RWPE2 (cell line): ENCODE data around the gene EPB41L2.

Experiments
- ATAC-seq: fragments of 200-7000 bp; cut with Tn5 transposase; 3 replicates; pipeline ENCODE4 v1.9.1; 2021; ENCODE audit warnings: low read depth
- DNase-seq: peaks from one replicate; pipeline ENCODE4 v3.0.0-alpha.2; 2020; ENCODE audit warnings: low spot score
- H3K27ac ChIP-seq: fragments of 450-650 bp; 2 replicates; pipeline ENCODE4 v1.5.1; 2017; ENCODE audit warnings: mild to moderate bottlenecking; ENCODE audit not compliant: poor library complexity, severe bottlenecking
- H3K27me3 ChIP-seq: fragments of 250-450 bp; sonication (Bioruptor Pico); 2 replicates; pipeline ENCODE4 v1.5.1; 2021; ENCODE audit warnings: mild to moderate bottlenecking, moderate library complexity; ENCODE audit not compliant: insufficient read depth, poor library complexity, severe bottlenecking
- H3K36me3 ChIP-seq: fragments of 250-450 bp; sonication (Bioruptor Pico); 2 replicates; pipeline ENCODE4 v1.5.1; 2020; ENCODE audit warnings: low read depth, mild to moderate bottlenecking, moderate library complexity
- H3K4me1 ChIP-seq: fragments of 250-450 bp; sonication (Bioruptor Pico); 2 replicates; pipeline ENCODE4 v1.5.1; 2021; ENCODE audit warnings: mild to moderate bottlenecking, moderate library complexity; ENCODE audit not compliant: insufficient read depth, poor library complexity, severe bottlenecking
- H3K4me3 ChIP-seq: fragments of 250-450 bp; sonication (Bioruptor Pico); 2 replicates; pipeline ENCODE4 v1.5.1; 2021; ENCODE audit warnings: mild to moderate bottlenecking, moderate library complexity; ENCODE audit not compliant: severe bottlenecking
- H3K9me3 ChIP-seq: fragments of 250-450 bp; sonication (Bioruptor Pico); 2 replicates; pipeline ENCODE4 v1.5.1; 2021; ENCODE audit warnings: mild to moderate bottlenecking, moderate library complexity; ENCODE audit not compliant: severe bottlenecking
- TF ChIP-seq, protein P1 (sequence below): fragments of 450-650 bp; IDR thresholded peaks from one replicate; pipeline ENCODE4 v1.5.1; 2017; ENCODE audit warnings: mild to moderate bottlenecking, moderate library complexity; ENCODE audit not compliant: poor library complexity, severe bottlenecking

EPB41L2 gene

DNA sequence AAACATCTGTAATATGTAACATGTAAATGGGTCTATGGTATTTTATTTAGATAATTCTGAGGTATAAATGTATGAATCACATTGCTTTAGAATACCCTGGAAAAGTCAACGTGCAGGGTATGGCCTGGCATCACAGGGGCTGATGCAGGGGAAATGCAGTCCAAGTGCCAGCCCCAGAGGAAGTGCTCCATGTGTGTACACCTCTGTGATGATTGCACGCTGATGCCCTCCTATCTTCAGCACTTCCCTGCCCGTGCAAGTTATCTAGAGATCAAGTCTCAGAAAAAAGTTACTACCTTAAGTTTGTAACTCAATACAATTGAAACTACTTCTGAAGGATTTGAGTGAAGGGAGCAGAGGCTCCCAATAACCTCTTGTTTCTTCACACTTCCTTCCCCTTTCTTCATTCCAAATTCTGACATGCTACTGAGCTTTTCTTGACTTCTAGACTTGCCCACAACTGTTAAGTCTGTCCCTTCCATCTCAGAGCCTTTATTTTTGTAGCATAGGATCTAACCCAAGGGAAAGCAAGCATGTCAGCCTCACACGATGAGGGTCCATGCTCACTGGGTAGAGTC lies 233.6 kb downstream of the EPB41L2 start:
- H3K27me3 ChIP-seq = no peaks in the 10 kb centered on the region
- H3K4me3 ChIP-seq = no peak overlapping the region
- no peaks in the 10 kb centered on the region for H3K4me1 ChIP-seq
- TF ChIP-seq, protein P1, sequence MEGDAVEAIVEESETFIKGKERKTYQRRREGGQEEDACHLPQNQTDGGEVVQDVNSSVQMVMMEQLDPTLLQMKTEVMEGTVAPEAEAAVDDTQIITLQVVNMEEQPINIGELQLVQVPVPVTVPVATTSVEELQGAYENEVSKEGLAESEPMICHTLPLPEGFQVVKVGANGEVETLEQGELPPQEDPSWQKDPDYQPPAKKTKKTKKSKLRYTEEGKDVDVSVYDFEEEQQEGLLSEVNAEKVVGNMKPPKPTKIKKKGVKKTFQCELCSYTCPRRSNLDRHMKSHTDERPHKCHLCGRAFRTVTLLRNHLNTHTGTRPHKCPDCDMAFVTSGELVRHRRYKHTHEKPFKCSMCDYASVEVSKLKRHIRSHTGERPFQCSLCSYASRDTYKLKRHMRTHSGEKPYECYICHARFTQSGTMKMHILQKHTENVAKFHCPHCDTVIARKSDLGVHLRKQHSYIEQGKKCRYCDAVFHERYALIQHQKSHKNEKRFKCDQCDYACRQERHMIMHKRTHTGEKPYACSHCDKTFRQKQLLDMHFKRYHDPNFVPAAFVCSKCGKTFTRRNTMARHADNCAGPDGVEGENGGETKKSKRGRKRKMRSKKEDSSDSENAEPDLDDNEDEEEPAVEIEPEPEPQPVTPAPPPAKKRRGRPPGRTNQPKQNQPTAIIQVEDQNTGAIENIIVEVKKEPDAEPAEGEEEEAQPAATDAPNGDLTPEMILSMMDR = no peak
- no peaks in the 10 kb centered on the region for H3K9me3 ChIP-seq
- H3K27ac ChIP-seq = no peak overlapping the region
- no peak for ATAC-seq
- no peak for DNase-seq
- H3K36me3 ChIP-seq = no peaks in the 10 kb centered on the region

DNA sequence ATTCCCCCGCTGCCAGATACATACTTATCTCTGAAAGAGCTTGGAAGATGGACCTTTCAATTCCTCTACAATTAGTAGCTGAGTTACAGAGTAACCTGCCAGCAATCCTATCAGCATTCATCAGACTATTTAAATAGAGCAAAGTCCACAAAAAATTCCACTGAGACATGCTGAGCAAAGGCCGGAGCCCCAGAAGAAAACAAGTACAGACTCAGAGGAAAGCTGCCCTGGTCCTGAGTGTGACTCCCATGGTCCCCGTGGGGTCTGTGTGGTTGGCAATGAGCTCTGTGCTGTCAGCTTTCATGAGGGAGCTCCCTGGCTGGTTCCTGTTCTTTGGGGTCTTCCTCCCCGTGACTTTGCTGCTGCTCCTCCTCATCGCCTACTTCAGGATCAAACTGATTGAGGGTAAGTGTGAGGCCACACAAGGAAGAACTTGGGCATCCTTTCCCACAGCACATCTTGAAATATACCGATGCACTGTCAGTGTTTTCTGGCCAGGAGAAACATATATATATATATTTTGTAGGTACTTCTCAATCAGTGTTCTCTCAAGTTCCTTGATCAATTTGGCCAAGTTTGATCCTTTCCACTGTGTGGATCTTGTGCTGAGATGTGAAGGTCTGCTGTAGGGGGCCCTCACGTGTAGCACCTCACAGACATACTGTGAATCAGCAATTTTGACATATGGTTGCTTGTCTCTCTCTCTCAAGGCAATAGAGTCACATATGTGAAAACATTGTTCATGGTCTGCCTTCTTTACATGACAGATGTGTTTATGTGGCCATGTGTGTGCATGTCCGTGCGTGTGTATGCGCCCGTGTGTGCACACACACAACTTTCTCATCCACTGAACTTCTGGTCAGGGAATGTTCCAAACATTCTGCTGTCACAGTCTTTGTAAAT lies 235.5 kb downstream of the EPB41L2 start, which contains the start of gene SMLR1:
SMLR1 (plus strand) TSS at position 160 of the 903 bp plus-strand sequence; CDS start at position 168, 8 bp downstream.
- DNase-seq (no peak), ATAC-seq (no peak)
- TF ChIP-seq, protein P1 = no peak
- no peak within 1 kb of the TSS for H3K4me3 ChIP-seq
- no peaks in the 10 kb centered on the region for H3K4me1 ChIP-seq
- H3K36me3 ChIP-seq = no peaks in the 10 kb centered on the region
- no peak within 1 kb of the TSS for H3K27ac ChIP-seq
- no peaks in the 10 kb centered on the region for H3K9me3 ChIP-seq
- H3K27me3 ChIP-seq = no peaks in the 10 kb centered on the region

DNA sequence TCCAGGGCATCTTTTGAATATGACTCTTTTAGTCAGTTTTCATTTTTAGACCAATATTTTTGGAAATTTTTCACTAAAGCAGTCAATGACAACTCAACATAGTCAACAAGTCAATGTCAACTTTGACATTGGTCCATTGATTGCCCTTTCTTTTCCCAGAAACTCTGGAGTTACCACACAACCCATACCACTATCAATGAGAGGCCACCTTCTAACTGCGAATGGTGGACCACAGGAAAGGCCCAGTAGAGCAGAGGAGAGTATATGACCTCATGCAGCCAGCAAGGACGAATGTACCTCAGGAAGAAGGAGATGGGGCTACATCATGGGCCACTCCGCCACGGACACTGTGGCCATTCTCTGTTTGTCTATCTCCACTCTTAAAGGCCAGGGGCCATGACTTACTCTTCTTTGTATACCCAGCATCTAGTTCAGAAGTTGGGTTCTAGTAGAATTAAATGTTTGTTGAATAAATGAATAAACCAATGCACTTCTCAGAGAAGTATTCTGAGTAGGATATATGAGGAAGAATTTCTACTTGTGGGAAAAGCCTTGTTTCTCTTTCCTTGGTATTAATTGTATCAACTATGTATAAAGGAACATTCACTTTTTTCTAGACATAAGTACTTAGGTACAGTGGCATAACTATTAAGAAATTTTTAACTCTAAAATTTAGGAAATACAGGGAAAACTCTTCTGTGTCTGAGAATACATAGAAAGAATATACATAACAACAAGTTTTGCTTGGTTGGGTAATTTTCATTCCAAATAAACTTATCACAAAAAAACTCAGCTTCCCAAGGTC lies 236.4 kb downstream of the EPB41L2 start:
- ATAC-seq = no peak
- Histone ChIP-seq H3K27ac (no peak overlapping the region), H3K4me3 (no peak overlapping the region)

DNA sequence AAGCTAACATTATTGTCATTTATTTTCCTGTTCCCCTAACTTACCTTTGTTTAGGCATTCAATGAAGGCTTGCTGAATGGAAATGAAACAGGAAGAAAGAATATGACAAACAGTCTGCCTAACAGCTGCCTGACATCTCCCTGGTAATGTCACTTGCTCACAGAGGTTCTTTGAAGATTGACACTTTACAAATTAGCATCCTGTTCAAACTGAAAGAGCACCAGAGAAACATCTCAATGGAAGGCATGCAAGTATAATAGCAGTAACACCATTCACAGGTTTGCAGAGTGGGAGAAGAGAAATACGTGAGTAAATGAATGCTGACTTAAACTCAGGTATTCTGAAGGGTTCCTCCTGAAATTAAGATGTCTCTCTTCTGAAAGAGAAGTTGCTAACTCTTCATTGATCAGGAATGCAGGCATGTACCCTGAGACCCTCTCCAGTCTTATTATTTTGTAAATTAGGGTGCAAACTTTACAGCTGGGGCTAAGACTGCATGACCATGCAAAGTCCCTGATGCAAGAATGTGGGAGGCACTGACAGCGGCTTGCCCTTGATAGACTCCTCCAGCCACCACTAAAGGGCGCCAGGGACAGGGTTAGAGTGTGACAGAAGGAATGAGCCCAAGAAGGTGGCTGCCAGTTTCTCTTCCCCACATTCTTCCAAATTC lies 237.1 kb downstream of the EPB41L2 start:
- no peaks in the 10 kb centered on the region for H3K36me3 ChIP-seq
- TF ChIP-seq, protein P1 = no peak
- ATAC-seq (no peak), DNase-seq (no peak)
- no peaks in the 10 kb centered on the region for H3K27me3 ChIP-seq
- H3K4me3 ChIP-seq = no peak overlapping the region
- H3K4me1 ChIP-seq = no peaks in the 10 kb centered on the region
- no peak overlapping the region for H3K27ac ChIP-seq
- H3K9me3 ChIP-seq = no peaks in the 10 kb centered on the region

More for the DNA sequence above, 236.4 kb downstream of the EPB41L2 start:
- no peaks in the 10 kb centered on the region for H3K9me3 ChIP-seq
- H3K4me1 ChIP-seq = no peaks in the 10 kb centered on the region
- no peaks in the 10 kb centered on the region for H3K27me3 ChIP-seq
- H3K36me3 ChIP-seq = no peaks in the 10 kb centered on the region
- DNase-seq = no peak
- TF ChIP-seq, protein P1 = no peak
